Breast epithelium (tissue), 4 donors: ENCODE data around the gene ATP7B. TPM values are rescaled to one million over a fixed set of nuclear protein-coding genes. Genes with fewer than 3 reads are reported as not detected.

ENCODE experiments used
- DNase-seq, 2 donors: peaks; one replicate each; pipeline ENCODE4 v3.0.0-alpha.2; 2019; ENCODE audit warnings: low spot score in 2 of 2
- H3K27ac ChIP-seq, 2 donors: fragments of 200-600 bp; sonication (generic) in 1 of 2; one replicate each; pipeline ENCODE4 v1.5.1; 2016 to 2019; ENCODE audit warnings: mild to moderate bottlenecking in 1 of 2
- H3K27me3 ChIP-seq, 2 donors: fragments of 200-600 bp; sonication (generic) in 1 of 2; one replicate each; pipeline versions ENCODE4 v1.5.1 to v1.6.0; 2017 to 2019; ENCODE audit warnings: control low read depth in 1 of 2, mild to moderate bottlenecking in 1 of 2
- H3K36me3 ChIP-seq: fragments of 200-600 bp; one replicate; pipeline ENCODE4 v1.5.1; 2019
- H3K4me1 ChIP-seq, 2 donors: fragments of 200-600 bp; sonication (generic); one replicate each; pipeline ENCODE4 v1.5.1; 2016 to 2019; ENCODE audit warnings: control low read depth in 1 of 2
- H3K4me3 ChIP-seq, 3 donors: fragments of 200-600 bp; sonication (generic); 1 replicate in 2 of 3; 2 replicates in 1 of 3; pipeline ENCODE4 v1.5.1; 2016 to 2019; ENCODE audit warnings: mild to moderate bottlenecking in 3 of 3, moderate library complexity in 2 of 3
- H3K9me3 ChIP-seq, 2 donors: fragments of 200-600 bp; sonication (generic) in 1 of 2; one replicate each; pipeline ENCODE4 v1.5.1; 2016 to 2019; ENCODE audit warnings: control low read depth in 1 of 2
- POLR2A ChIP-seq: fragments of 450-650 bp; IDR thresholded peaks from one replicate; pipeline ENCODE4 v1.6.1; 2016; ENCODE audit warnings: antibody characterized with exemption, mild to moderate bottlenecking, moderate library complexity
- POLR2AphosphoS5 ChIP-seq, 3 donors: sonication (generic); formaldehyde crosslinking; IDR thresholded peaks; one replicate each; pipeline ENCODE4 v1.6.1; 2017; ENCODE audit warnings: antibody characterized with exemption in 3 of 3
- intact Hi-C: fragments of 100-400 bp; cut with DNase I; formaldehyde crosslinking; loops from one replicate; pipeline ENCODE4 v1.15.1; 2023; ENCODE audit warnings: low total_unique reads
- total RNA-seq, 3 donors: library from RNA; depleted of rRNA; stranded (reverse); fragments of >200 nt; gene quantifications; one replicate each; pipeline ENCODE4 v1.1.0, GENCODE V29; 2016
- TF ChIP-seq, protein P1 (sequence below), 3 donors: fragments of 450-650 bp; IDR thresholded peaks; one replicate each; pipeline ENCODE4 v1.5.1; 2016 to 2017; ENCODE audit warnings: antibody characterized with exemption in 3 of 3, mild to moderate bottlenecking in 3 of 3, moderate library complexity in 3 of 3

ATP7B gene
- total RNA-seq, 3 donors from 2014 or later = 6.9 to 9.2 (median 7.2) TPM

DNA sequence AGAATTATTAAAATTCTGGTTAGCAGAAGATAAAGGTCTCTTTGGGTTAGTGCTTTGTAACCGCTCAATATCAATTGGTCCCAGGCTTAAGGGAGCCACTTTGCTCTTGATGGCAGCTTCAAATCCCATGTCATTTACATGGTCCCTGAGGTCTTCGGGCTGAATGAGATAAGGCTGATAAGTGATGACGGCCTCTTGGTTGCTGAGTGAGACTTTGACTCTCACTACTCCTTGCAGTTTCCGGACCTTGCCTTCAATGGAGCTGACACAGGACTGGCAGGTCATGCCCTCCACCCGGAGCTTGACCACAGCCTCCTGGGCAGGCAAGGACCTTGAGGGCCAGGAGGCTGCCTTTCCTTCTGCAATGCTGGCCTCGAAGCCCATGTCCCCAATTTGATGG is 36.8 kb downstream of the ATP7B start:
- no peak for TF ChIP-seq POLR2AphosphoS5 (IDR thresholded peaks at IDR 0.05)
- TF ChIP-seq POLR2A = no peak
- TF ChIP-seq, protein P1, sequence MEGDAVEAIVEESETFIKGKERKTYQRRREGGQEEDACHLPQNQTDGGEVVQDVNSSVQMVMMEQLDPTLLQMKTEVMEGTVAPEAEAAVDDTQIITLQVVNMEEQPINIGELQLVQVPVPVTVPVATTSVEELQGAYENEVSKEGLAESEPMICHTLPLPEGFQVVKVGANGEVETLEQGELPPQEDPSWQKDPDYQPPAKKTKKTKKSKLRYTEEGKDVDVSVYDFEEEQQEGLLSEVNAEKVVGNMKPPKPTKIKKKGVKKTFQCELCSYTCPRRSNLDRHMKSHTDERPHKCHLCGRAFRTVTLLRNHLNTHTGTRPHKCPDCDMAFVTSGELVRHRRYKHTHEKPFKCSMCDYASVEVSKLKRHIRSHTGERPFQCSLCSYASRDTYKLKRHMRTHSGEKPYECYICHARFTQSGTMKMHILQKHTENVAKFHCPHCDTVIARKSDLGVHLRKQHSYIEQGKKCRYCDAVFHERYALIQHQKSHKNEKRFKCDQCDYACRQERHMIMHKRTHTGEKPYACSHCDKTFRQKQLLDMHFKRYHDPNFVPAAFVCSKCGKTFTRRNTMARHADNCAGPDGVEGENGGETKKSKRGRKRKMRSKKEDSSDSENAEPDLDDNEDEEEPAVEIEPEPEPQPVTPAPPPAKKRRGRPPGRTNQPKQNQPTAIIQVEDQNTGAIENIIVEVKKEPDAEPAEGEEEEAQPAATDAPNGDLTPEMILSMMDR (IDR thresholded peaks at IDR 0.05) = no peak
- DNase-seq = no peak
- H3K9me3 ChIP-seq = no peaks in the 10 kb centered on the region
- no peaks in the 10 kb centered on the region for H3K36me3 ChIP-seq
- H3K4me3 ChIP-seq = no peak overlapping the region
- H3K4me1 ChIP-seq = no peaks in the 10 kb centered on the region
- intact Hi-C loops = no loop called here
- no peaks in the 10 kb centered on the region for H3K27me3 ChIP-seq
- H3K27ac ChIP-seq = no peak overlapping the region

DNA sequence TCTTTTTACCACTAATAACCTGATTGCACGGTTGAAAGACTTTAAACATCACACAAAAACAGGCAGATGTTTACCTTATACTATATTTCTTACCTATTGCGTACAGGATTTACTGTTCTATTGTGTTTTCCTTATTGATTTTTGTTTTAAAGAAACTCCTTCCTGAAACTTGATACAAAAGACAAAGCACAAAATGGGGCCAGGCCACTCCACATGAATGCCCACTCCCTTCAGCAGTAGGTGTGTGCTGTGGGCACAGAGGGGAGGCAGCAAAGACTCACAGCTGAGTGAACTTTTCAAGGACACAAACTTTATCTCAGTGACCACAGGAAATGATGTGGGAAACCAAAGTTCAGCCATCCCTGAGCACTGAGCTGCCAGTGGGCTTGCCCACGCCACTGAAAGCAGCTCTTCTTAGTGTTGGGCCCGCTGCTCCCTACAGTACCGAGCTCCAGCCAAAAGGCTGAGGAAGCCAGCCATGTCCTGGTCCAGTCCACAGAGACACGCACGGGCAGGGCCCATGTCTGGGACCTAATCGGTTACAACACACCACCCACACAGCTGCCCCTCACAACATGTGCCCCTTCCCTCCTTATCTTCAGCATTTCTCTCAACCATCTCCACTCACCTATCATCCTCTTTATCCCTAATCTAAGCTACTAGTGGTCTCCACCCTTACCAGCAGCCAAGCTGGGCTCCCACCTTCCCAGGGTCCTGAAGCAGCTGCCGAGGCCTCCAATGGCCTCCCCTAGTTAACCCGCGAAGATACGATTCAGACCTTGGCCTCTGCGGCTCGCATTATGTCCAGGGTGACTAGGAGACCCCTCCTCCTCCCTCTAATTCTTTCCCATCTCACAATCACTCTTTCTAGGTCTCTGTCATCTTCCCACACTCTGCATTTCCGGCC is 39.5 kb downstream of the ATP7B start:
- H3K4me1 ChIP-seq = no peaks in the 10 kb centered on the region
- no peak for DNase-seq
- H3K9me3 ChIP-seq = no peaks in the 10 kb centered on the region
- H3K36me3 ChIP-seq = no peaks in the 10 kb centered on the region
- no peak overlapping the region for H3K4me3 ChIP-seq
- intact Hi-C loops = no loop called here
- H3K27me3 ChIP-seq = no peaks in the 10 kb centered on the region
- no peak overlapping the region for H3K27ac ChIP-seq
- TF ChIP-seq, protein P1 (IDR thresholded peaks at IDR 0.05) = no peak
- TF ChIP-seq POLR2A (no peak), POLR2AphosphoS5 (IDR thresholded peaks at IDR 0.05) (no peak)

DNA sequence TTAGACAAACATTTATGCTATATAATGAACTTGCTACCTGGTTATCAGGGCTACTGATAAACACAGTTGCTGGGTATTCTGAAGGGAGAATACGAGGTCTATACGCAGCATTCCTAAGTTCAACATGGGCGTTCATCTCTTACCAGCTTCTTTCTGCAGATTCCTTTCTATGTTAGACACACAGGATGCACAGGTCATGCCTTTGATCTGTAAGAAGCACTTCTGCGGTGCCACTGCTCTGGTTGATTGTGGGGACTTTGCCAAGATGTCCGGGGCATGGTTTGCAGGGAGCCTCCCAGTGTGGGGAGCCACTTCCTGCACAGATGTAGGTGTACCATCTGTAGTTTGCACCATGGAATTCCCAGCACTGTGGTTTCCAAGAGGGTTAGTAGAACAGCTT is 40.9 kb downstream of the ATP7B start:
- TF ChIP-seq, protein P1 (IDR thresholded peaks at IDR 0.05) = no peak
- TF ChIP-seq POLR2AphosphoS5 (IDR thresholded peaks at IDR 0.05) (no peak), POLR2A (no peak)
- Histone ChIP-seq H3K4me3 (no peak overlapping the region), H3K36me3 (no peaks in the 10 kb centered on the region), H3K27me3 (no peaks in the 10 kb centered on the region), H3K4me1 (no peaks in the 10 kb centered on the region), H3K9me3 (no peaks in the 10 kb centered on the region), H3K27ac (no peak overlapping the region)
- intact Hi-C loops = no loop called here
- no peak for DNase-seq

DNA sequence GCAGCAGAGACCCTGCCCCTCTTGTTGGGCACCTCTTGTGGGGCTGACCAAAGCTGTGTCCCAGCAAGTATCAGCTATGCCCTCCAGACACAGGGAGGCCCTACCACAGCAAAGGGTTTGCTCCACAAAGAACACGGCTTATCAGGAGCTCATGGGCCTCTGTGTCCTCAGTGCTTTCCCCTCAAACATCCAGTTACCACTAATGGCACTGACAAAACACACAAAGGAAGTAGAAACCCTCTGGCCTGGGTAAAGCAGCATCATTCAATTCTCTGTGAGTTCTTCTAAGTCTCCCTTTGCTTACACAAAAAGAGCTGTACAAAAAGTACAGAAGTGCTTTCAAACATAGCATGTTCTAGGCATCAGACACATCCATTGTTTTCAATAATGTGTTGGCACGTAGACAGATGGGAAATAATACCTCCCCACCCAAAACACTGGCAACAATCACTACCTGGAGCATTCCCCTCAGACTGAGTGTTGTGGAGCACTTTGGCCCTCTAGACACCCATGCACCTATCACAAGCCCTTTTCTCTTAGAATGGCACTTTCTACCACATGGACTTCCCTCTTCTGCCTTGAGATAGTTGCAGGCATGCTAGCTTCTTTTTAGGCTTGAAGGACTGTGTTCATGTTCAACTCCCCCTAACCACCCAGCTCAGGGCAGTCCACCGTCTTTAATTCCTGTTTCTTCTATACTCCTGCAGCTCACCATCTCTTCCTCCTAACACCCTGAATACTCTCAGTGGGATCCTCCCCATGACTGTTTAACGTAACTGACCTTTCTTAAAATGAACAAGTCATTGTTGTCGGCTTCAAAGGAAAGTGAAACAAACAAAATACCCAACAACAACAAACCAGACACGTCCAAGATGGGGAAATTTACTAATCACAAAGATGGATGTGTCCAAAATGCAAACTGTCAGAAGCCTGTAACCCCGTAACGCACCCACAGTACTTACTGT is 43.5 kb downstream of the ATP7B start:
- Histone ChIP-seq H3K4me3 (no peak overlapping the region), H3K9me3 (no peaks in the 10 kb centered on the region), H3K27me3 (no peaks in the 10 kb centered on the region), H3K36me3 (no peaks in the 10 kb centered on the region), H3K27ac (peak overlapping the region in 1 of 2 donors; percentile 32), H3K4me1 (no peaks in the 10 kb centered on the region)
- TF ChIP-seq POLR2A = no peak
- TF ChIP-seq, protein P1 (IDR thresholded peaks at IDR 0.05) = no peak
- TF ChIP-seq POLR2AphosphoS5 (IDR thresholded peaks at IDR 0.05) = no peak
- intact Hi-C loops = no loop called here
- no peak for DNase-seq
